Measurements from ENCODE around the gene VSTM4. TPM values are rescaled to one million over a fixed set of nuclear protein-coding genes. Genes with fewer than 3 reads are reported as not detected.

Gene VSTM4
- total RNA-seq, 2 experiments from 2014 or later: not detected

- ChIA-PET CTCF (ENCODE audit: unreplicated experiment) (no interaction called here), POLR2A (no interaction called here)
- peaks cover 9% of the 10 kb centered on the region for H3K9me3 ChIP-seq (ENCODE audit: low read length)
- H3K27ac ChIP-seq (ENCODE audit: low read depth, low read length, poor library complexity, severe bottlenecking): no peak overlapping the region
- H3K9me2 ChIP-seq (ENCODE audit: insufficient read depth, low read length): no peaks in the 10 kb centered on the region
- H3K79me2 ChIP-seq (ENCODE audit: insufficient read depth, low read depth, low read length): no peaks in the 10 kb centered on the region
- H2AFZ ChIP-seq (ENCODE audit: low read length): no peak overlapping the region
- H3K36me3 ChIP-seq (ENCODE audit: insufficient read depth, low read length): no peaks in the 10 kb centered on the region
- intact Hi-C loops (cut with micrococcal nuclease; ENCODE audit: unreplicated experiment): no loop called here
- H3K4me2 ChIP-seq (ENCODE audit: low read length): no peak overlapping the region
- no peaks in the 10 kb centered on the region for H3K4me1 ChIP-seq (ENCODE audit: insufficient read depth, low read length, poor library complexity, severe bottlenecking)
- no peak for TF ChIP-seq CTCF (conservative IDR thresholded peaks at IDR 0.05; ENCODE audit: low read length)
- TF ChIP-seq EZH2phosphoT487 (IDR thresholded peaks at IDR 0.05; ENCODE audit: borderline replicate concordance, low read depth, low read length): no peak
- H3K4me3 ChIP-seq (ENCODE audit: low read depth, low read length, poor library complexity, severe bottlenecking): no peak overlapping the region
- no peak for DNase-seq (ENCODE audit: low spot score)
- H4K20me1 ChIP-seq (ENCODE audit: insufficient read depth, low read length): no peaks in the 10 kb centered on the region
- no TSS peak for BruUV-seq (replicated peaks)
Measured at GRCh38 chr10:49091450-49092210, 23.7 kb downstream of the VSTM4 start.

GRCh38 chr10:49090696-49091380 lies 24.5 kb downstream of the VSTM4 start:
- no peak overlapping the region for H3K4me3 ChIP-seq (ENCODE audit: low read depth, low read length, poor library complexity, severe bottlenecking)
- ChIA-PET POLR2A (interaction anchor here (0.6 kb wide), 1 partner anchor 38 kb away, joined by 3 read pairs; no protein-coding TSS in a partner anchor), CTCF (ENCODE audit: unreplicated experiment) (no interaction called here)
- no peaks in the 10 kb centered on the region for H3K79me2 ChIP-seq (ENCODE audit: insufficient read depth, low read depth, low read length)
- BruUV-seq (replicated peaks): no TSS peak
- no peaks in the 10 kb centered on the region for H4K20me1 ChIP-seq (ENCODE audit: insufficient read depth, low read length)
- no peak overlapping the region for H3K27ac ChIP-seq (ENCODE audit: low read depth, low read length, poor library complexity, severe bottlenecking)
- H2AFZ ChIP-seq (ENCODE audit: low read length): no peak overlapping the region
- H3K9me3 ChIP-seq (ENCODE audit: low read length): peaks cover 17% of the 10 kb centered on the region
- H3K4me2 ChIP-seq (ENCODE audit: low read length): no peak overlapping the region
- intact Hi-C loops (cut with micrococcal nuclease; ENCODE audit: unreplicated experiment): no loop called here
- no peaks in the 10 kb centered on the region for H3K36me3 ChIP-seq (ENCODE audit: insufficient read depth, low read length)
- DNase-seq (ENCODE audit: low spot score): no peak
- no peak for TF ChIP-seq EZH2phosphoT487 (IDR thresholded peaks at IDR 0.05; ENCODE audit: borderline replicate concordance, low read depth, low read length)
- TF ChIP-seq CTCF (conservative IDR thresholded peaks at IDR 0.05; ENCODE audit: low read length): no peak
- no peaks in the 10 kb centered on the region for H3K9me2 ChIP-seq (ENCODE audit: insufficient read depth, low read length)
- H3K4me1 ChIP-seq (ENCODE audit: insufficient read depth, low read length, poor library complexity, severe bottlenecking): no peaks in the 10 kb centered on the region

DNA sequence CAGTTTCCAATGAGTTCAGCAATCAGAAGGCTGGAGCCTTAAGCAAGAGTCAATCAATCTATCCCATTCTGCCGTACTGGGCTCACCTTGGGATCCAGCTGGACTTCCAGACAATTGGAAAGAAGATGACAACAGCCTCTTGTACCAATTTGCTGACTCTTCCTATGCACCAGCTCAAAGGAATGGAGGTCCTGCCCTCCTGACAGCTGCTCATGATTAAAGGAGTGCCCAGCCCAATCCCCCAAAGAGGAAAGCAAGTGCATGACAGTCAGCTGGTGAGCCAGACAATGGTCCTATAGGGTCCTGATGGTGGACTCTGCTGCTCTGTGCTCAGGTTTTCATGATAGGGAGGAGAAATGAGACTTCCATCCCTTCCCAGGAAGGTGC lies 25.1 kb downstream of the VSTM4 start:
- CTCF ChIA-PET (ENCODE audit: unreplicated experiment): no interaction called here
- Histone ChIP-seq H3K9me2 (ENCODE audit: insufficient read depth, low read length) (no peaks in the 10 kb centered on the region), H3K36me3 (ENCODE audit: insufficient read depth, low read length) (no peaks in the 10 kb centered on the region), H3K4me1 (ENCODE audit: insufficient read depth, low read length, poor library complexity, severe bottlenecking) (no peaks in the 10 kb centered on the region), H3K4me2 (ENCODE audit: low read length) (no peak overlapping the region), H3K4me3 (ENCODE audit: low read depth, low read length, poor library complexity, severe bottlenecking) (no peak overlapping the region), H2AFZ (ENCODE audit: low read length) (no peak overlapping the region), H3K27ac (ENCODE audit: low read depth, low read length, poor library complexity, severe bottlenecking) (no peak overlapping the region), H3K9me3 (ENCODE audit: low read length) (peaks cover 18% of the 10 kb centered on the region), H4K20me1 (ENCODE audit: insufficient read depth, low read length) (no peaks in the 10 kb centered on the region), H3K79me2 (ENCODE audit: insufficient read depth, low read depth, low read length) (no peaks in the 10 kb centered on the region)
- no TSS peak for BruUV-seq (replicated peaks)
- intact Hi-C loops (cut with micrococcal nuclease; ENCODE audit: unreplicated experiment): no loop called here
- no peak for DNase-seq (ENCODE audit: low spot score)
- POLR2A ChIA-PET: interaction anchor here (0.6 to 2.2 kb wide), 2 partner anchors 15 to 38 kb away, joined by 3 to 8 read pairs; no protein-coding TSS in a partner anchor
- TF ChIP-seq EZH2phosphoT487 (IDR thresholded peaks at IDR 0.05; ENCODE audit: borderline replicate concordance, low read depth, low read length) (no peak), CTCF (conservative IDR thresholded peaks at IDR 0.05; ENCODE audit: low read length) (no peak)
